ENCODE results near the gene PLCD3. TPM values are rescaled to one million over a fixed set of nuclear protein-coding genes. Genes with fewer than 3 reads are reported as not detected.
A peak's percentile ranks its signal among the peaks of the same experiment; 100 is the strongest.

PLCD3 gene
- total and polyA plus RNA-seq, 2 of the 4 experiments (the other 2 are of a cell fraction): 5.6 to 36.6 TPM

- peak overlapping the region; percentile 96; the same call in 1 of the 2 replicates for H3K27ac ChIP-seq (ENCODE audit: insufficient read depth, low read length)
- BruUV-seq (replicated peaks): no TSS peak
- H3K36me3 ChIP-seq (ENCODE audit: control insufficient read depth, insufficient read depth, low read length): peaks cover 29% of the 10 kb centered on the region
- H3K9me3 ChIP-seq (ENCODE audit: control insufficient read depth, insufficient read depth, low read length): no peaks in the 10 kb centered on the region
- no peak overlapping the region for H2AFZ ChIP-seq (replicated peaks; ENCODE audit: low read length, poor library complexity)
- H3K4ac ChIP-seq (ENCODE audit: low read depth, low read length): no peak overlapping the region
- H3K18ac ChIP-seq (ENCODE audit: low read depth, low read length): no peak overlapping the region; the same call in 1 of the 2 replicates
- in situ Hi-C loops (cut with MboI; ENCODE audit: low sequenced_read_pairs) (no loop called here), intact Hi-C loops (cut with micrococcal nuclease) (no loop called here), dilution Hi-C loops (cut with HindIII; ENCODE audit: low sequenced_read_pairs, unreplicated experiment) (no loop called here)
- no peaks in the 10 kb centered on the region for H4K20me1 ChIP-seq (ENCODE audit: insufficient read depth, low read length)
- H3K4me1 ChIP-seq (ENCODE audit: control insufficient read depth, insufficient read depth, low read length): peaks cover 14% of the 10 kb centered on the region
- H3K23ac ChIP-seq (ENCODE audit: low read depth, low read length): no peak overlapping the region
- ATAC-seq (ENCODE audit: low read depth) (peak; percentile 77), DNase-seq (no peak)
- no peak overlapping the region for H3K56ac ChIP-seq (ENCODE audit: extremely low read depth, insufficient read depth, low read length)
- H3K9me1 ChIP-seq (ENCODE audit: insufficient read depth, low read length): peaks cover 2% of the 10 kb centered on the region; the same call in 1 of the 2 replicates
- H4K5ac ChIP-seq (ENCODE audit: low read depth, low read length): peak overlapping the region; percentile 74; the same call in 1 of the 2 replicates
- H2BK120ac ChIP-seq (ENCODE audit: low read depth, low read length): no peak overlapping the region
- no peak overlapping the region for H2BK5ac ChIP-seq (ENCODE audit: low read depth, low read length, poor library complexity, severe bottlenecking)
- no peak overlapping the region for H2AK9ac ChIP-seq (replicated peaks; ENCODE audit: low read depth, low read length, poor library complexity)
- H3K27me3 ChIP-seq (ENCODE audit: control insufficient read depth, insufficient read depth, low read length): no peaks in the 10 kb centered on the region
- no peak for TF ChIP-seq RAD21 (IDR thresholded peaks at IDR 0.05; ENCODE audit: low read length)
- no peak for TF ChIP-seq MAFK (IDR thresholded peaks at IDR 0.05; ENCODE audit: low read depth, low read length)
- TF ChIP-seq NFE2L2 (IDR thresholded peaks at IDR 0.05; ENCODE audit: low read depth, low read length): no peak
- no peak for TF ChIP-seq MXI1 (IDR thresholded peaks at IDR 0.05; ENCODE audit: borderline replicate concordance, low read depth, low read length)
- TF ChIP-seq CHD1 (IDR thresholded peaks at IDR 0.05; ENCODE audit: low read depth, low read length): no peak
- no peak for TF ChIP-seq BHLHE40 (IDR thresholded peaks at IDR 0.05; ENCODE audit: low read depth, low read length)
- TF ChIP-seq, protein P1, sequence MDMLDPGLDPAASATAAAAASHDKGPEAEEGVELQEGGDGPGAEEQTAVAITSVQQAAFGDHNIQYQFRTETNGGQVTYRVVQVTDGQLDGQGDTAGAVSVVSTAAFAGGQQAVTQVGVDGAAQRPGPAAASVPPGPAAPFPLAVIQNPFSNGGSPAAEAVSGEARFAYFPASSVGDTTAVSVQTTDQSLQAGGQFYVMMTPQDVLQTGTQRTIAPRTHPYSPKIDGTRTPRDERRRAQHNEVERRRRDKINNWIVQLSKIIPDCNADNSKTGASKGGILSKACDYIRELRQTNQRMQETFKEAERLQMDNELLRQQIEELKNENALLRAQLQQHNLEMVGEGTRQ (IDR thresholded peaks at IDR 0.05; ENCODE audit: low read depth, low read length): no peak
- no peak for TF ChIP-seq CEBPB (IDR thresholded peaks at IDR 0.05; ENCODE audit: low read depth, low read length)
- TF ChIP-seq SMC3 (IDR thresholded peaks at IDR 0.05; ENCODE audit: low read depth, low read length): no peak
- TF ChIP-seq, protein P2, sequence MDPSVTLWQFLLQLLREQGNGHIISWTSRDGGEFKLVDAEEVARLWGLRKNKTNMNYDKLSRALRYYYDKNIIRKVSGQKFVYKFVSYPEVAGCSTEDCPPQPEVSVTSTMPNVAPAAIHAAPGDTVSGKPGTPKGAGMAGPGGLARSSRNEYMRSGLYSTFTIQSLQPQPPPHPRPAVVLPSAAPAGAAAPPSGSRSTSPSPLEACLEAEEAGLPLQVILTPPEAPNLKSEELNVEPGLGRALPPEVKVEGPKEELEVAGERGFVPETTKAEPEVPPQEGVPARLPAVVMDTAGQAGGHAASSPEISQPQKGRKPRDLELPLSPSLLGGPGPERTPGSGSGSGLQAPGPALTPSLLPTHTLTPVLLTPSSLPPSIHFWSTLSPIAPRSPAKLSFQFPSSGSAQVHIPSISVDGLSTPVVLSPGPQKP (IDR thresholded peaks at IDR 0.05; ENCODE audit: borderline replicate concordance, low read depth, low read length): no peak
- TF ChIP-seq POLR2A (IDR thresholded peaks at IDR 0.05; ENCODE audit: low read depth, low read length): no peak
- CTCF ChIA-PET: no interaction called here
- H4K91ac ChIP-seq (ENCODE audit: insufficient read depth, low read depth, low read length): no peak overlapping the region
- WGBS, 2 experiments (ENCODE audit: extremely low coverage in 2 of 2, insufficient read length in 1 of 2): 79% methylated on average over 4 of the region's 6 CpGs; no CpG with 5 or more reads in 1 of the 2 experiments
- no peak overlapping the region for H3K14ac ChIP-seq (replicated peaks; ENCODE audit: low read depth, low read length)
- H3K4me3 ChIP-seq (ENCODE audit: insufficient read depth, low read depth, low read length): no peak overlapping the region
- H2BK20ac ChIP-seq (ENCODE audit: low read depth, low read length): no peak overlapping the region
- no peak overlapping the region for H4K8ac ChIP-seq (ENCODE audit: low read depth in 2 of 2, low read length in 2 of 2)
- H2BK15ac ChIP-seq (ENCODE audit: low read depth, low read length): no peak overlapping the region
- H2AK5ac ChIP-seq (ENCODE audit: low read depth, low read length): no peak overlapping the region; the same call in 1 of the 2 replicates
- no peak overlapping the region; the same call in 1 of the 2 replicates for H3K4me2 ChIP-seq (ENCODE audit: low read depth, low read length)
- no peak overlapping the region; the same call in 1 of the 2 replicates for H3K9ac ChIP-seq (ENCODE audit: low read depth, low read length)
- peaks cover 23 to 62% of the 10 kb centered on the region in 2 experiments for H3K79me1 ChIP-seq (ENCODE audit: low read depth in 1 of 2, low read length in 2 of 2)
- POLR2A ChIA-PET (ENCODE audit: unreplicated experiment): interaction anchor here (0.6 kb wide), 1 partner anchor 30 kb away, joined by 3 read pairs; no protein-coding TSS in a partner anchor
Observed at GRCh38 chr17:45081047-45081703, 51.1 kb downstream of the PLCD3 start.
